Brain pericyte (primary cell): ENCODE data around the gene EOLA1.
"Not testable (repeated sequence)": the region's sequence is repeated elsewhere in the genome, so short reads cannot be mapped to it uniquely, and the experiment has no call there.

Source experiments
- DNase-seq: peaks from one replicate; pipeline ENCODE4 v3.0.0-alpha.2; 2012; ENCODE audit warnings: low read depth, low spot score

Gene EOLA1

DNA sequence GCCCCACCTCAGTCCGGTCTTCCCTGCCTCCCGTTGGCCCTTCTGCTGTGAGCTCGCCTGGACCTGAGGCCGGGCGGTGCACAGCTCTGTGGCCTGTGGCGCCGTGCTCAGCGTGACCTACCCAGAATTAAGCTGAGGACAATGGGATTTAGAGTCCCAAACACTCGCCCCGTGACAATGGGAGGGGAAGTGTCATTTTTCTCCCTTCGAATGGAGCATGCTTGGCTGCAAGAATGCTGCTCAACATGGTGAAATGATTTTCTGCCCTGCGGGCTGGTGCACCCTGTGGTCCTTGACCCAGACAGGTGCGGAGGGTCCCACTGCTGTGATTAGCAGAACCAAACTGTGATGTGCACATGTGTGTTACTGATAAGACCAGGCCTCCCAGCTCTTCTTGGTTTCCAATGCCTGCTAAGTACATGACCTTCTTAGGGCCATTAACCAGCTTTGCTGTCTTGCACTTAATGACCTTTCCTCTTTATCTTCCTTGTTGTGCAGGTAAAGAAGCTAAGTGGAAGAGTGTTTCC lies 772 bp downstream of the EOLA1 start:
- no peak for DNase-seq

DNA sequence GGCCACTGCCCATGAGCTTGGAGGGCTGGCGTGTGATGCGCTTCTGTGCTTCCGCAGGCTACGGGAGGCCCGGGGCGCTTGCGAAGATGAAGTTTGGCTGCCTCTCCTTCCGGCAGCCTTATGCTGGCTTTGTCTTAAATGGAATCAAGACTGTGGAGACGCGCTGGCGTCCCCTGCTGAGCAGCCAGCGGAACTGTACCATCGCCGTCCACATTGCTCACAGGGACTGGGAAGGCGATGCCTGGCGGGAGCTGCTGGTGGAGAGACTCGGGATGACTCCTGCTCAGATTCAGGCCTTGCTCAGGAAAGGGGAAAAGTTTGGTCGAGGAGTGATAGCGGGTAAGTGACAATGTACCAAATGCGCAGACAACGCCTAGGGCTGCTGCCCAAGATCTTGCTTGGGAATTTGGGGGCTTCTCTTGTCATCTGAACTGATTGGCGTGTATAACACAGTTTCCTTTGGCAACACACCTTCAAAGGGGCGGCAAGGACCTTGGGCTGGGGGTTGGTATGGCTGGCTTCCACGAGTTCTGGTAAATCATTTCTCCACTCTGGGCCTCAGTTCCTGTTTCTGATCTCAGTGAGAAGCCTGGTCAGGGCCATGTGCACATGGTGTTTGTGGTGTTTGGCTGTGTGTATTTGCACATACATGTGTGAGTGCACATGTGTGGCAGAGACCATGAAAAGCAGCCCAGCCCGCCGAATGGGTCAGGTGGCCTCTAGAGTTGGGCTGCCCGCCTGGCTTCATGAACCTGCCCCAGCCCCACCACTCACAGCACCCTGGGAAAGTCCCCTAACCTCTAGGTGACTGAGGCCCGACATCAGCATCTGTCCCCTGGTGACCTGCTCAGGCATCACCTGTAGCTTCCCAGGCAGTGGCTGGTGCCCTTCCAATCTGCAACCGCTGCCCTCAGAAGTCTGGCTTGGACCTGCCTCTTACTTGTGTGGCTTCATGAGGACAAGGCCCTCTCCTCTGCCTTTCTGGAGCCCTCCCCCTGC lies 5.0 kb downstream of the EOLA1 start:
- not testable (repeated sequence) for DNase-seq

DNA sequence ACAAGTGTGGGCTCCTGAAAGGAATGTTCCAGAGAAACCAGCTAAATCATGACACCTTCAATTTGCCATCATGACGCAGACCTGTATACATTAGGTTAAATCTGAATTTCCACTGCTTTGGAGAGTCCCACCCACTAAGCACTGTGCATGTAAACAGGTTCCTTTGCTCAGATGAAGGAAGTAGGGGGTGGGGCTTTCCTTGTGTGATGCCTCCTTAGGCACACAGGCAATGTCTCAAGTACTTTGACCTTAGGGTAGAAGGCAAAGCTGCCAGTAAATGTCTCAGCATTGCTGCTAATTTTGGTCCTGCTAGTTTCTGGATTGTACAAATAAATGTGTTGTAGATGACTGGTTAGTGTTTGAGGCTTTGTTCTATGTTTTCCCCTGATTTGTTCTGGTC lies 6.2 kb downstream of the EOLA1 start:
- not testable (repeated sequence) for DNase-seq

DNA sequence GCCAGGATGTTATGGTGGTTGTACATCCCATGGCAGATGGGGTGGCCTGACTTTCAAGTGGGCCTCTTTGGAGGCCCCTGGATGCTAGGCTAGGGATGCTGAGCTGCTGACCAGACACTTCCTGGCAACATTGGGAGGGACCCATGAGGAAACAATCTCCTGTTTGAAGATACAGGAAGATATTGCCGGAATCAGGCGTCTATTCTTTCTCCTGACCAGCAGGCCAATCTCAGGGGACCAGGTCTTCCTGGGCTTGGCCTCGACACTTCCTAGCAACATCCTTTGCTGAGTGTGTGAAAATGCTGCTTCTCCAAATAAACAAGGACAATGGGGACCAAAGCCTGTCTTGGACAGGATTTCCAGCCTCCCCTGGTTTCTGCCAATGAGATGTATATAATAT lies 7.0 kb downstream of the EOLA1 start:
- DNase-seq = not testable (repeated sequence)

DNA sequence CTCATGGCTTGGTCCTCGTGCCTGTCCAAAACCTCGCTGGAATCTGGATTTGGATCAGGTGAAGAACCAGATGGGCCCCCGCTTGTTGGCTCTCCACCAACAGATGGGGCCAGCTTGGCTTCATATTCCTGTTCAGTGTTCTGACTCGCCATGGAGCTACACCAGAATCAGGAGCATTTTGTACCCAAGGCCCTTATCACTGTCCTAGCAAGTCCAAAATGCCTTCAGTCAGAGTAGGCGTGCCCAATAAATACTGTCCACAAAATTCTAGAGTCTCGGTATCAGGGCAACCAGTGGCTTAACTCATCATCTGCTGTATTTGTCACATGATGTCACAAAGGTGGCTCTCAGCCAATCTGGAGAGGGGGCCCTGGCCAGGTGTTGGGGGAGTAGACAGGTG lies 8.9 kb downstream of the EOLA1 start, which contains the start of gene HSFX3:
Gene HSFX3, minus strand, starts transcription at position 224 of the 400 bp plus-strand sequence. Its CDS starts 72 bp downstream, at position 152.
- DNase-seq = not testable (repeated sequence)

DNA sequence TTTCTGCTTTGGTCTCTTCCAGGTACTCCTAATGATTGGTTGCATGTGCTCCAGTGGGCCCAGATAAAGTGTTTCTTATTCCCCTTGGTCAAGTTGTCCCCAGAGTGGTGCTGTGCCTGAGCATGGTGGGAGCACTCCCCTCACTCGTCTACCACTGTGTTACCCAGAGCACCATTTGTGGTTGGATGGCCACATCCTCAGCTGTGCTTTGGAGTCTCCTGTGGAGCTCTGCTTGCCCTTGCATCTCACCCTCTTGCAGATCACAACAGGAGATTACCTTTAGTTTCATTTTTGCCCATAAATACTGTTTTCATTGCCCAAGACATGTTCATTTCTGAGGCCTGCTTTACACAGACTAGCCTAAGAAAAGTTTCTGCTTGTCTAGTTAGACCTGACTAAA lies 9.6 kb downstream of the EOLA1 start:
- DNase-seq = not testable (repeated sequence)

DNA sequence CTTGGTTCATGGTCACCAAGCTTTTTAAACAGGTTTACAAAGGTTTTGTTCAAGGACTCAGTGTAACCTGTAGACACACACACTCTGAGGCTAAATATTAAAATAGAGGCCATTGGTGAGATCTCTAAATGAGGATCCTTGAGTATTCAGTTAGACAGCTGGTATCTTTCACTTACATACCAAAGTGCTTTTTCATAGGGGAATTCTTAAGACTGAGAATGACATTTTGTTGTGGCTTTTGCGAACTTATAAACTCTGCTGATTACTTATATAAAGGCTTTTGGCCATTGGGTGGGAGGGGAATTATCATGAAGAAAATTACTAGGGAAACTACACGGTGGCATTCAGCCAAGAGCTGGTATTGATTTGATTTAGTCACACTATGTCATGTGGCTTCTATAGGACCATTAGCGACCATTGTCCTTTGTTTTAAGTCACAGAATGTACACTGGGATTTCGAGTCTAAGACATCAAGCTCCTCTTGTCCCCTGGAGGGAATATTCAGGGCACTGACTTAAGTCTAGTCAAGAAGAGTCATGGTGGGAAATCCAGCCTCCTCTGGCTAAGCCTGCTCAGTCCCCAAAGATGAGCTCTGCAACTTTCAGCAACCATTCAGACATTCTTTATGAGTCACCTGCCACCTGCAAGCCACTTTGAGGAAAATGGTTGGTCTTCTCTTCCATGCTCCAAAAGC lies 10.6 kb downstream of the EOLA1 start:
- DNase-seq = not testable (repeated sequence)

DNA sequence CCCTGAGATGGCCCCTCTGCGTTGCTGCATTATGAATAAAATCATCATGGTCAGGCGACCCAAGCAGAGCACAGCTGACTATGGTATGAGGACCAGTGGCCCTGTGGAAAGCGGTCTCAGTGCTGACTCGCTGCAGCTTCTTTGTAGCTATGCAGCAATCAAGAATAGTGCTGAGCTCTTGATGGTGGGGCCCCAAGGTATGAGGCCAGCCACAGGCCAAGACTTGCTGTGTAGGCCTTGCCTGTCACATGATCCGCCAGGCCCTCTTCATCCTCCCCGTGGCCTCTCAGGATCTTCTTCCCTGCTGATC lies 11.1 kb downstream of the EOLA1 start:
- not testable (repeated sequence) for DNase-seq

DNA sequence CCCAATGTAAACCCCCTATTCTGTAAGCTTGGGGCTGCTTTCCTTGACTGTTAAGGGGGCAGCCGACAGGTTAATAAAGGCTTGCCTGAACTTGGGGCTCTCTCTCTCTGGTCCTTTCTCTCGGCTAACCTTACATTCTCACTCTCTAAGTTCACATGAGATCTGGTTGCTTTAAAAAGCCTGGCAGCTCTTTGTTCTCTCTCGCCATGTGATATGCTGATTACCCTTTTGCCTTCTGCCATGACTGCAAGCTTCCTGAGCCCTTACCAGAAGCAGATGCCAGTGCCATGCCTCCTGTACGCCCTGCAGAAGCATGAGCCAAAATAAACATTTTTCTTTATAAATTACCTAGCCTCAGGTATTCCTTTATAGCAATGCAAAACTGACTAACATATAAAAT lies 14.4 kb downstream of the EOLA1 start:
- not testable (repeated sequence) for DNase-seq

DNA sequence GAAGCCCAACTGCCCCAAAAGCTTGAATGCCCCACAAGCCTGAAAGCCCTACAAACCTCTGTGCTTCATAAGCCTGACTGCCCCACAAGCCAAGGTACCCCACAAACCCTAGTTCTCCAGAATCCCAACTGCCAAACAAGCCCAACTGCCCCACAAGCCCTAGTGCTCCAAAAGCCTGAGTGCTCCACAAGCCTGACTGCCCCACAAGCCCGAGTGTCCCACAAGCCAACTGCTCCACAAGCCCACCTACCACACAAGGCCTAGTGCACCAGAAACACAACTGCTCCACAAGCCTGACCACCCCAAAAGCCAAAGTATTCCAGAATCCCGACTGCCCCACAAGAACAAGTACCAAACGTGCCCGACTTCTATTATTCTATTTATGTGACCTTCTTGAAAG lies 22.5 kb downstream of the EOLA1 start:
- DNase-seq = no peak

DNA sequence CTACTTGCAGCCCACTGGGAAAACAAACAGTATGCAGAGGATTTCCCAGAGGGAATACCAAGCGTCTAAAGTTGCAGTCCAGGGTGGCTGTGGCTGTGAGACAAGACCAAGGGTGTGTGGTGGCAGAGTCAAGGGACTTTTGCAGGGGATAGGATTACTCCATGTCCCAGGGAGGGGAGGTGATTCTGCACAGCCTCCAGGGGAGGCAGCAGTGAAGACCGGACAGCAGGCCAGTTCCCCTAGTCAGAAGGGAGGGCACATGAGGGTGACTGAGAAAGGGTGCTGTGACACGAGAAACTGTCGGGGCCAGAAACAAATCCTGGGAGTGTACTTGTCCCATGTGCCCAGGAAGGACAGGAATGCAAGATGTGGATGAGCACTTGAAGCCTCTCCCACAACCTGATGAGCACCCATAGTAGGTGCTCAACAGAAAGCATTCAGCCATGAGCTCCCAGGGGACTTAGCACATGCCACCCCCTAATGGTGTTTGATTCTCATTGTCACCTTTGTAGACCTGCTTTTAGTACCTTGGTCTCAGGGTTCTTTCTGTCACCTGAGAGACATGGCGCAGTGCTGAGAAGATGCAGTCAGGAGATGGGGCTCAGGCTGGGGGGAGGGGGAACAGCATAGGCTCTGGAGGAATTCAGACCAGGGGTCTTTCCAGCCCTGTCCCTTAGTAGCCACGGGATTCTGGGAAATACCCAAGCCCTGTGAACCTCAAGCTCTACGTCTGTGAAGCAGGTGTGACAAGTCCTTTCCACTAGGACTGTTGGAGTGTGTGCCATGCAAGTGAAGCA lies 27.0 kb downstream of the EOLA1 start:
- DNase-seq = no peak

DNA sequence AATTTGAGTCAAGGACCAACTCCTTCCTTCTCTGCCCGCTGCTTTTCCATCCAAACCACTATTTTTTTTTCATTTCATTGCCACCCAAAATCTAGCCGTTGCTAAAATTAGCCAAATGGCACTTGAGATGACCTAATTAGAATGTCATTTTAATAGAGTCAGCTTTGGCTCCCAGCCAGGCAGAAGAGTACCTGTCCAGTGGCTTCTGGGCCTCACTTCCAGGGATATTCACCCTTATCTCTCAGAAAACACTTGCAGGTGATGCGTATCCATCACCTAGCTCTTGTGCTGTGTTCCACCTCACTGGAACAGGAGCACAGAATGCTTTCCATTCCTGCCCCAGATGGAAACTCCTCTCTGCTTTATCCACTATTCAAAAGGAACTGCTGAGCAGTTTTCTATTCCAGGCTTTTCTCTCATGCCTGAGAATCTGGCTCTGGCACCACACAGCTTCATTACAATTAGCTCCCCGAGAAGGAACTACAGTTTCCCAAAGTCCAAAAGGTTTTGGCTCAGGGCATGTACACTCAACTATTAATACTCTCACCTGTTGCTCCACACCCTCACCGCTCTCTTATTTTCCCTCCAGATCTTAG lies 28.0 kb downstream of the EOLA1 start:
- DNase-seq = no peak

DNA sequence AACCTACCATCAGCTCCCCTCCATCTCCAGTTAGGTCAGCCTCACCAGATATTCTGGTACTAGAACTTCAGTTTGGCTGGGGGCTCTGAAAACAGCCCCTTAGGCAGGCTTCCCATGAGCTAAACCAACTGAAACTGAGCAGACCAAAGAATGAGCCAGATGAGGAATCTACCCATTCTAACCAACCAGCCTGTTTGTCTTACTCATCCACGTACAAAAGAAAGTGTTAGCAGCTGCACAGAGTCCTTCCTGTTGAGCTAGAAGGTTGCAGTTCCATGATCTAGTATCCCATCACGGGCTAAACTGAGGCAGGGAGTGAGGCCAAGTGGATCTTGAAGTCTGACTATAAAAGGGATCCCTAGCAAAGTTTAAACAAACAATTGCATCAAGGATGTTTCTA lies 29.0 kb downstream of the EOLA1 start:
- no peak for DNase-seq

DNA sequence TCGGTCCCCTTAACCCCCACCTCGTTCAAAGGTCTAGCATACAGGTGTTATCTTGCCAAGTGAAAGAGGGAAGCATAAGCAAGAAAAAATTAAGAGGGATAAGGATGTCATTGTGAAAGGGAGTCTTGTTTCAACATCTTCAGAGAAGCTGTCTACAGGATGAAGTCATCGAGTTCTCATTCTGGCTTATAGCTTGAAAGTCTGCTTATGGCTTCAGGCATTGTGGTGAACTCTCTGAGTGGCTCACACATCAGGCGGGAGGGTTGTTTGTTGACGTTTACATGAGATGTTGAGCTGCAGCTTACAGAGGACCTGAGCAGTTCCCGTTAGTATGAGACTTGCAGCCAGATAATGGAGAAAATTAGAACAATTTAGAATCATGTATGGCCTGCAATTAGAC lies 29.9 kb downstream of the EOLA1 start:
- no peak for DNase-seq

DNA sequence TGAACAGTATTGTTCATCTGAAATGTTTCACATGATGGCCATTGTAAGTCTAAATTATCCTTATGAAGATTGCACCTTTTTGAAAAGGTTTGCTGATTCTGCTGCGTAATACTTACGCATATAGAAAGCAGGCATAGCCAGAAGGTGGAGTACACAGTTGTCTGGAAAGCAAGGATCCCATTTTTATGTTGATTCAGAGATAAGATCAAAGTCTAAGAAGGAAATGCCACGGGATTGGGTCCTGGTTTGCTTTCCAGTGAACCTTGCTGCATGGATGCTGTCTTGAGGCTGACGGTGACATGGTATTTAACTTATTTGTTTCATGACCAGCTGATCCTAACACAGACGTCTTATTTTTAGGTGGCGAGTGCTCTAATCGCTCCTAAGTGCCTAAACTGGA lies 31.0 kb downstream of the EOLA1 start:
- no peak for DNase-seq

DNA sequence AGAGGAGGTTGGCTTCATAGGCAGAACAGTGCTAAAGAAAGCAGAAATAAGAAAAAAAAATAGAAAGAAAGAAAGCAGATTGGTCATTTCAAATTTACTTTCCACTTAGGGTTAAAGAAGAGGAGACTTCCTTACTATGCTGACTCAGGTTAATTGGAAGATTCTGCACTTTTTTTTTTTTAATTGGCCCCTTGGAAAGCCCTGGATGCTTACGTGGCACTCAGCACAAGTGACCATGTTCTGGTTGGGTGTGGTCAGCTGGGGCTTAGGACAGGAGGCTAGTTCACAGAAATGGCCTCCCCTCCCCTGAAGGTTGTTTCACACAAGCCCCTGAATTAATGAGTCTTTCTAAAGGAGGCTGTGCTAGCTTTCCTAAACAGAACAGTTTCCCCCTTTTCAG lies 31.9 kb downstream of the EOLA1 start:
- no peak for DNase-seq

DNA sequence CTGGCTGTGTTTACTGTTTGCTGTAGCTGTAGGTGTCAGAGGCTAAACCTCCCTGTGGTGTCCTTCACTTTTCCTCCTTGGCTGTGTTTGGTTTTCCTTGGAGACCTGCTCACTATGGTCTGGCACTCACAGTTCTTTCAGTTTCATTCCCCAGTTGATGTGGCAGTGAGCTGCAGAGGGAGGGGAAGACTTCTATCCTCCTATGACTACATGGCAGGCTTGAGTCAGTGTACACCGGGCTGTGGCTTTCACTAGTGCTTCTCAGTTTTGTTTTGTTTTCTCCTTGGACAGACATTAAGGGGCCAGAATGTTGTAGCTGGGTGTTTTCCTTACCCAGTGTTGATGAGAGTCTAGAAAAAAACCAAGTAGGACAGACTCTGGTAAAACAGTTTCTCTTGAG lies 32.6 kb downstream of the EOLA1 start:
- not testable (repeated sequence) for DNase-seq

DNA sequence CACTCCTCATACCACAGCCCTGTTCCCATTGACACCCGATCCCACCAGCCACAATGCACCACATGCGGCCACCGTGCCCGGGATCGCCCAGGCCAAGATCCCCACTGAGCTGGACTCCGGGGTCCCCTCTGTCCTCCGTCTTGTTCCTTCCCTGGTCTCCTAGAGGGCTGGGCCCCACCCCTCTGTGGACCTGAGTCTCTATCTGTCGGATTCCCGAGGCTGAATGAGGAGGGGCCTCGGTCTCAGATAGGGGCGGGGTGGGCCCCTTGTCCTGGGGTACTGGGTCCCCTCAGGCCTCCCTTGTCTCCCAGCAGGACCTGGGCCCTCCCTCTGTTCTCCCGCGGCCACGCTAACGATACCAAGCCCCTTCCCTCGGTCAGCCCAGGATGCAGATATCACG lies 44.8 kb downstream of the EOLA1 start:
- DNase-seq = not testable (repeated sequence)

DNA sequence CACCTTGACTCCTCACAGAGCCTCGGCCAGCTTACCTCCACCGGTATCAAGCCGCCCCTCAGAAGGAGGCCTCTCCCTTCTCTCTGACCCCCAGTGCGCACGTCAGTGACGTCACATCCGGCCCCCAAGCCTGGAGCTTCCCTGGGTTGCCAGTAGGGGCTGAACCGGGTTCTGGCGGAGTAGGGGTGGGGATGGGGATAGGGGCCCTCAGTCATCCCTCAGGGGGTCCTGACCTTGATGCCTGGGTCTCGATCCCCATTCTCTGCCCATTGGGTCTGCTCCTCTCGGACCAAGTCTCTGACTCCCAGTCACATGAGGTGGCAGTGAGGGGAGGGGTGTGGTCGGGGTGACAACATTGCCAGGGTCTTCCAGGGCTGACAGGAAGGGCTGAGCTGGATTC lies 46.5 kb downstream of the EOLA1 start, which contains the start of gene MAGEA9B:
Gene MAGEA9B, minus strand, starts transcription at position 101 of the 400 bp plus-strand sequence. CDS start 4,280 bp downstream, outside the sequence.
- DNase-seq = not testable (repeated sequence)

DNA sequence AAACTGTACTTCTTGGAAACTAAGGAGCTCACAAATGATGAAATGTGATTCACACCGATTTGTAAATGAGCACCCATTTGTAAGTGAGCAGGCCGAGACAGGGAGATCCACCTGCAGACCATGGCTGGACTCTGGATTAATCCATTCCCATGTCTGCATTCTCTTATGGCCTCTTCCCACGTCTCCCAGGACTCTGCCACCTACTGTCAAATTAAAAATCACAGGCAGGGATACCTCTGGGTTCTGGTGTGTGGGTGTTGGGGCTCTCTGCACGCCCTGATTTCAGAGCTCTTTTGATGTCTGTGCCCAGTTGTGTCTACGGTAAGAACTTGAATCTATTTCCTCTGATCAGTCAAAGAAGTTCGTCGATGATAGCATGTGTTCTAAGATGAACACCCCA lies 50.2 kb downstream of the EOLA1 start:
- DNase-seq = not testable (repeated sequence)

DNA sequence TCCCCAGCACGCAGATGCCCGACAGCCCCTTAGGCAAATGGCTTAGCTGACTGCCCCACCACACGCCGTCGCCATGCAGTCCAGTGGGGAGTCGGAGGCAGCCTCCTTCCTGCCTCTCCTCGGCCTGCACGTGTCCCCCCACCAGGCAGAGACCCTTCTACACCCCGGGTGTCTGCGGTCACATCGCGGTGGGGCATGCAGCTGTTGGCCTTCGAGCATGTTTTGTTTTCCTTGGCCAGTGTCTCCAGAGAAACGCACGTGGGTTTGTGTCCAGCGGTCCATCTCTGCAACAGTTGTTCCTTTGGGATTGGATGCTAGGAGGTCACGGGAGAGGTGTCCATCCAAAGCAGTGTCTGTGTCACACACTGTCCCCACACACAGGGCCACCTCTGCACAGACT lies 54.4 kb downstream of the EOLA1 start, which contains the start of gene HSFX2:
Gene HSFX2, minus strand, starts transcription at position 101 of the 400 bp plus-strand sequence. CDS start 614 bp downstream, outside the sequence.
- not testable (repeated sequence) for DNase-seq
